ENCODE measurements around the gene RHCE. TPM values are rescaled to one million over a fixed set of nuclear protein-coding genes. Genes with fewer than 3 reads are reported as not detected.
"Not testable (repeated sequence)": the region's sequence is repeated elsewhere in the genome, so short reads cannot be mapped to it uniquely, and the experiment has no call there.

The RHCE gene
- polyA plus RNA-seq, 1 experiment: 0.59 TPM

DNA sequence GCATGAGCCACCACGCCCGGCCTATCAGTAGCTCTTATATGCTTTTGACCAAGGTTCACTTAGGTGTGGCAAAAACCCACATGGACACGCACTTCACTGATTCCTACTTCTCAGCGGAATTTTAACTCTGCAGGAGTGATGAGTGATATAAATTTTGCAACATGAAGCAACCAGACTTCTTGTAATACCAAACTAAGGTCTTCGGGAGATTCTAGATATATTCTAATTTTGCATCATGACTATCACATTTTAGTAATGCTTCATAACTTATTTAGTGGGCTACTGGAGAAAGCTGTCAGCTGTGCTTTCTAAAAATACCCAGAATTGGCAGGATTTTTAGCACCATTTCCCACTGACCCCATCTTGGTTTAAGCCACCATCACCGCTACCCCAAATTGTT, 27.8 kb downstream of the RHCE start:
- CTCF ChIA-PET: no interaction called here
- Histone ChIP-seq H3K36me3 (ENCODE audit: control insufficient read depth, insufficient read depth, low read length) (no peaks in the 10 kb centered on the region), H3K4me3 (ENCODE audit: low read depth, low read length) (no peak overlapping the region), H3K27me3 (ENCODE audit: control insufficient read depth, insufficient read depth, low read length) (no peaks in the 10 kb centered on the region)
- TF ChIP-seq, protein P1, sequence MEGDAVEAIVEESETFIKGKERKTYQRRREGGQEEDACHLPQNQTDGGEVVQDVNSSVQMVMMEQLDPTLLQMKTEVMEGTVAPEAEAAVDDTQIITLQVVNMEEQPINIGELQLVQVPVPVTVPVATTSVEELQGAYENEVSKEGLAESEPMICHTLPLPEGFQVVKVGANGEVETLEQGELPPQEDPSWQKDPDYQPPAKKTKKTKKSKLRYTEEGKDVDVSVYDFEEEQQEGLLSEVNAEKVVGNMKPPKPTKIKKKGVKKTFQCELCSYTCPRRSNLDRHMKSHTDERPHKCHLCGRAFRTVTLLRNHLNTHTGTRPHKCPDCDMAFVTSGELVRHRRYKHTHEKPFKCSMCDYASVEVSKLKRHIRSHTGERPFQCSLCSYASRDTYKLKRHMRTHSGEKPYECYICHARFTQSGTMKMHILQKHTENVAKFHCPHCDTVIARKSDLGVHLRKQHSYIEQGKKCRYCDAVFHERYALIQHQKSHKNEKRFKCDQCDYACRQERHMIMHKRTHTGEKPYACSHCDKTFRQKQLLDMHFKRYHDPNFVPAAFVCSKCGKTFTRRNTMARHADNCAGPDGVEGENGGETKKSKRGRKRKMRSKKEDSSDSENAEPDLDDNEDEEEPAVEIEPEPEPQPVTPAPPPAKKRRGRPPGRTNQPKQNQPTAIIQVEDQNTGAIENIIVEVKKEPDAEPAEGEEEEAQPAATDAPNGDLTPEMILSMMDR (IDR thresholded peaks at IDR 0.05; ENCODE audit: insufficient read depth, low read depth, low read length): no peak
- no peak for DNase-seq (ENCODE audit: low read depth)
- POLR2A ChIA-PET: no interaction called here

DNA sequence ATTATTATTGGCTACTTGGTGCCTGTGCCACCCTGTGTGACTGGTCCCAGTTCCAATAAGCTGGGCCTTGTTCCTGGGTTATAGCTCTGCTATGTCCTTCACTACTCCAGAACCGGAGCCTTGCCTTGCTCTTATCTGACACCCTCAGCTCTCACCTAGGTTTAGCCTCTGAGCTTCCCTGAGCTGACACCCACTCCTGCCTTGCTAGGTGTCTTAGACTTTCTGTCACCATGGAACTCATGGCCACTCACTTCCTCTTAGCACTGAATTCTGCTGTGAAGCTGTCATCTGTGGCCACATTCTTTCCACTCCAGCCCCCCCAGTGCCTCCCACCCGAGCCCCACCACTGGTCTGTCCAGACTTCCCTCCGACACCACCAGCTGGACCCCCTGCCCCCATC, 30.9 kb downstream of the RHCE start:
- DNase-seq (ENCODE audit: low read depth); H3K27me3 ChIP-seq (ENCODE audit: control insufficient read depth, insufficient read depth, low read length); H3K4me3 ChIP-seq (ENCODE audit: low read depth, low read length); POLR2A ChIA-PET; CTCF ChIA-PET; H3K36me3 ChIP-seq (ENCODE audit: control insufficient read depth, insufficient read depth, low read length): not testable (repeated sequence)

DNA sequence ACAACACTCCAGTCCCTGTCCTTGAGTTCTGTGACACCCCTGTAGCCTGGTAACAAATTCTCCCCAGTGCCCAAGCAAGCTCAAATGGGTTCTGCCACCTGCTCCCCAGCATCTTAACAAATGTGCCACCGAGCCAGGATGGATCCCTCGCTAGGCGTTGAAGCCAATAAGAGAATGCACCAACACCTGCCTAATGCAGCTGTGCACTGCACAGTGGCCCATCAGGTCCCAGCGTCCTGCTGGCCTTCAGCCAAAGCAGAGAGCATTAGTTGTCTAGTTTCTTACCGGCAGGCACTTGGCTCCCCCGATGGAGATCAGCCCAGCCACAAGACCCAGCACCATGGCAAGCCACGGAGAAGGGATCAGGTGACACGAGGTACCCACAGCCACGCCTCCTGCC, 31.9 kb downstream of the RHCE start:
- H3K4me3 ChIP-seq (ENCODE audit: low read depth, low read length); CTCF ChIA-PET; POLR2A ChIA-PET; H3K27me3 ChIP-seq (ENCODE audit: control insufficient read depth, insufficient read depth, low read length); DNase-seq (ENCODE audit: low read depth); H3K36me3 ChIP-seq (ENCODE audit: control insufficient read depth, insufficient read depth, low read length): not testable (repeated sequence)

DNA sequence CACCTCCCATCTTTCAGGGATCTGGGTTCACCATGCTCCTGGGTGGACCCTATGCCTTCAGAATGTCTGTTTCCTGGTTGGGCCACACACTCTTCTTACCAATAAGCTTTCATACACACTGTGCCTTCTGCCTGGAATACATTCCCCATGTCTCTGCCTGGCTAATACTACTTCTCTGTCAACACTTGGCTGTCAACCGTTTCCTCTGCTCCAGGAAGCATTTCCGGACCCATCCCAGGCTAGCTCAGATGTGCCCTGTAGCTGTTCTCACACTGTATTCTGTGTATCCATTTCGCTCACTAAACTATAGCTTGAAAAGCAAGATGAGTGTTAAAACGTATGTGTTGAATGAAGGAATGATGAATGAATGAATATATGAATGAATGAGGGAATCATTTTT, 33.5 kb downstream of the RHCE start:
- CTCF ChIA-PET; H3K27me3 ChIP-seq (ENCODE audit: control insufficient read depth, insufficient read depth, low read length); H3K4me3 ChIP-seq (ENCODE audit: low read depth, low read length); DNase-seq (ENCODE audit: low read depth); POLR2A ChIA-PET; H3K36me3 ChIP-seq (ENCODE audit: control insufficient read depth, insufficient read depth, low read length): not testable (repeated sequence)

DNA sequence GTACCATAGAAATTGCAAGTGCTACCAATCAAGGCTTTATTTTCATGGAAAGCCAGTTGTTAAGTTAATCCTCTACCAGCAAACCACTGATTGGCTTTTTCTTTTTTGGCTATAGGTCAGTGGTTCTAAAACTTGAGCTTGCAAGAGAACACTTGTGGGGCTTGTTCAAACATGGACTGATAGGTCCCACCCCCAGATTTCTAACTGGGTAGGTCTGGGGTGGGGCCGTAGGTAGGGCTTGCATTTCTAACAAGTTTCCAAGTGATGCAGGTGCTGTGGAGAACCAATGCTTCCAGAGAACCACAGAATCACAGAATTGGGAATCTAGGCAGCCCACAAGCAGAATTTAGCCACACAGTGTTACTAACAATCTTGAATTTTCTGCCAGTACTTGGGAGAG, 36.8 kb downstream of the RHCE start:
- POLR2A ChIA-PET, CTCF ChIA-PET: not testable (repeated sequence)

DNA sequence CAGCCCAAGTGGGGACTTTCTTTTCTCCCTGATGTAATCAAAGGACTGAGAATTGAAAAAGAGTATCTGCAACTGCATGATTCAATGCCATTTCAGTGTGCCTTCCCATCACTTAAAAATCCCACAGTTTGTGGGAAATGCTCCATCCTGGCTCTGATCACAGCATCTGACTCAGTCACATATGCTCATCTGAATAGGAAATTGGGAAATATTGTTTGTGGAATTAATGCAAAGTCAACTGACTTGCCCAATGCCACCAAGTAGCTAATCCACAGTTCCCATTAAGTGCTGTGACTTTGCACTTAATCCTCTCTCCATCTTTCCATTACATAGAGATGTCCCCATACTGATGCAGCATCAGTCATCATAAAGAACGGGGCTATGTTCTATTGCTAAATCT, 37.5 kb downstream of the RHCE start:
- POLR2A ChIA-PET; H3K27me3 ChIP-seq (ENCODE audit: control insufficient read depth, insufficient read depth, low read length); CTCF ChIA-PET; H3K4me3 ChIP-seq (ENCODE audit: low read depth, low read length); H3K36me3 ChIP-seq (ENCODE audit: control insufficient read depth, insufficient read depth, low read length): not testable (repeated sequence)
- DNase-seq (ENCODE audit: low read depth): peak; percentile 82

More for the DNA sequence above, 36.8 kb downstream of the RHCE start:
- not testable (repeated sequence) for H3K4me3 ChIP-seq (ENCODE audit: low read depth, low read length); H3K27me3 ChIP-seq (ENCODE audit: control insufficient read depth, insufficient read depth, low read length); H3K36me3 ChIP-seq (ENCODE audit: control insufficient read depth, insufficient read depth, low read length); DNase-seq (ENCODE audit: low read depth)

DNA sequence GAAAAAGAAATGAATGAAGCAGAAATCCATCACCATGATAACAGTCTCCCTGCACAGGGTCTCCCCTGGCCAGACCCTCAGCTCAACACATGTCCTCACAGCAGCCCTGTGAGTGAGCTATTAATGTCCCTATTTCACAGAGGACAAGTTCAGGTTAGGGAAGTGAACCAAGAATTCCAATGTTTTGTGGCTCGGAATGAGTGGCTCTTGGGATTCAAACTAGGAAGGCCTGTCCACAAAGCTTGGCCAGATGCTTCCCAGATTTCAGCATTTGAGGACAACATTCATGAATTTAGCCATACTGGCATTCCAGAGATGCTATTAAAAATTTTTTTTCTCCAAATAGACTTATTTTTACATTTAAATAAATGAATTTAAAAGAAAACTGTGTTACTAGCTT, 38.1 kb downstream of the RHCE start:
- H3K36me3 ChIP-seq (ENCODE audit: control insufficient read depth, insufficient read depth, low read length); H3K27me3 ChIP-seq (ENCODE audit: control insufficient read depth, insufficient read depth, low read length); DNase-seq (ENCODE audit: low read depth); CTCF ChIA-PET; POLR2A ChIA-PET; H3K4me3 ChIP-seq (ENCODE audit: low read depth, low read length): not testable (repeated sequence)

DNA sequence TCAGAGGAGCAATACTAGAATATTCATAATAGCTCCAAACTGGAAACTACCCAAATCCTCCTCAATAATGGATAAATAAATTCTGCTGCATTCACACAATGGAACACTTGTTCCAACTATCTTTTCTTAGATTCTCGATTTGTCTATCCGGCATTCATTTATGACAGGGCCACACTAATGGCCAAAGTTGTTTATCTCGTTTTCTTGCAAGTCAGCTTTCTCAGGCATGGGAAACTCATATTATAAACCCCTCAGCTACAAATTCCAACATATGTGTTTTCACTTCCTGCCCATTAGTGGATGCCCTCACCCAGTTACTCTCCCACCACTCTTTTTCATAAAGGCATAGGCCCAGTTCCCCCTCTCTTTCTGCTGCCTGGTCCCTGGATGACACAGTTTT, 42.3 kb downstream of the RHCE start:
- H3K36me3 ChIP-seq (ENCODE audit: control insufficient read depth, insufficient read depth, low read length); DNase-seq (ENCODE audit: low read depth); CTCF ChIA-PET; H3K27me3 ChIP-seq (ENCODE audit: control insufficient read depth, insufficient read depth, low read length); POLR2A ChIA-PET; H3K4me3 ChIP-seq (ENCODE audit: low read depth, low read length): not testable (repeated sequence)

DNA sequence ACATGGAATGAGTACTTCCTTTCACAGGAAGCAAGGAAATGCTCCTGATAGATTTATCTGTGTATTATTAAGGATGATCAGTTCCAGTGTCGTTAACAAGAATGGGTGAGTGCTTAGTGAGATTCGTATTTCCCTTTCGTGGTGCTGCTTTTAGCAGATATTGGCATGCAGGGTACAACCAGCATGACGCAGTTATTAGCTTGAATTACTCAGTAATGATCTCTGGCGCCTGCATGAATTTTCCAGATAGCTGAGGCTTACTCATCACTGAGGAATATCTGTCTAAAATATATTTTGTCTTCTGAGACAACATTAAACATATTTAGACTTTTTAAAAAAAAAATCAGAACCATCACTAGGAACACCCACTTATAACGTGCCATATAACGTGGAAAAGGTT, 48.9 kb downstream of the RHCE start:
- H3K4me3 ChIP-seq (ENCODE audit: low read depth, low read length); POLR2A ChIA-PET; CTCF ChIA-PET; H3K36me3 ChIP-seq (ENCODE audit: control insufficient read depth, insufficient read depth, low read length); H3K27me3 ChIP-seq (ENCODE audit: control insufficient read depth, insufficient read depth, low read length): not testable (repeated sequence)
- peak; percentile 64 for DNase-seq (ENCODE audit: low read depth)

DNA sequence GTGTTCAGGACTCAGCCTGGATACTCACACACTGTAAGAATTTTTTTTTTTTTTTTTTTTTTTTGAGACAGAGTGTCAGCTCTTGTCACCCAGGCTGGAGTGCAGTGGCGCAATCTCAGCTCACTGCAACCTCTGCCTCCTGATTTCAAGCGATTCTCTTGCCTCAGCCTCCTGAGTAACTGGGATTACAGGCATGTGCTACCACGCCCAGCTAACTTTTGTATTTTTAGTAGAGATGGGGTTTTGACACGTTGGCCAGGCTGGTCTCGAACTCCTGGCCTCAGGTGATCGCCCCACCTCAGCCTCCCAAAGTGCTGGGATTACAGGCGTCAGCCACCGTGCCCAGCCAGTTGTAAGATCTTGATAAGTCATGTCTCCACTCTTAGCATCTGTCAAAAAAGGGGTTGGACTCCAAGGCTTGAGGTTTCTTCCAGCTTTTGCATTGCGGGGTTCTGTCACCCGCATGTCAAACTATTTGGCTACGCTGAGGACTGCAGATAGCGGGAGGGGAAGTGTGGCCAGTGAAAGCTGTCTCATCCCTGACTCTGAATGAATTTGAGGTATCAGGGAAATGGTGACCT, 50.8 kb downstream of the RHCE start:
- H3K27me3 ChIP-seq (ENCODE audit: control insufficient read depth, insufficient read depth, low read length); H3K36me3 ChIP-seq (ENCODE audit: control insufficient read depth, insufficient read depth, low read length); CTCF ChIA-PET; POLR2A ChIA-PET; DNase-seq (ENCODE audit: low read depth); H3K4me3 ChIP-seq (ENCODE audit: low read depth, low read length): not testable (repeated sequence)
